ENCODE data around the gene CAT.

DNA sequence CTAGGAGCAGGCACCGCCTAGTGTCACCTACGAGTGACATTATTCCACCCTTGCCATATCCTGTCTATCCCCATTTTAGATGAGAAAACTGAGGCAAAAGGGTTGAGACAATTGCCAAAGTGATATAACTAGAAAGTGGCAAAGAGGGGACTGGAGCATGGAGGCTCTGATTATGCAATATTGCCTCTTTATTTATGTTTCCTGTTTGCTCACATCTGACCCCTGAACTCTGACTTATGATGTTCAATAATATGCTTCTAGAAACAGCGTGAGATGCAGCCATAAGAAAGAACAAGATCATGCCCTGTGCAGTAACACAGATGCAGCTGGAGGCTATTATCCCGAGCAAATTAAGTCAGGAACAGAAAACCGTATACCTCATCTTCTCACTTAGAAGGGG lies 67.1 kb downstream of the CAT start:
- TF ChIP-seq, protein P1, sequence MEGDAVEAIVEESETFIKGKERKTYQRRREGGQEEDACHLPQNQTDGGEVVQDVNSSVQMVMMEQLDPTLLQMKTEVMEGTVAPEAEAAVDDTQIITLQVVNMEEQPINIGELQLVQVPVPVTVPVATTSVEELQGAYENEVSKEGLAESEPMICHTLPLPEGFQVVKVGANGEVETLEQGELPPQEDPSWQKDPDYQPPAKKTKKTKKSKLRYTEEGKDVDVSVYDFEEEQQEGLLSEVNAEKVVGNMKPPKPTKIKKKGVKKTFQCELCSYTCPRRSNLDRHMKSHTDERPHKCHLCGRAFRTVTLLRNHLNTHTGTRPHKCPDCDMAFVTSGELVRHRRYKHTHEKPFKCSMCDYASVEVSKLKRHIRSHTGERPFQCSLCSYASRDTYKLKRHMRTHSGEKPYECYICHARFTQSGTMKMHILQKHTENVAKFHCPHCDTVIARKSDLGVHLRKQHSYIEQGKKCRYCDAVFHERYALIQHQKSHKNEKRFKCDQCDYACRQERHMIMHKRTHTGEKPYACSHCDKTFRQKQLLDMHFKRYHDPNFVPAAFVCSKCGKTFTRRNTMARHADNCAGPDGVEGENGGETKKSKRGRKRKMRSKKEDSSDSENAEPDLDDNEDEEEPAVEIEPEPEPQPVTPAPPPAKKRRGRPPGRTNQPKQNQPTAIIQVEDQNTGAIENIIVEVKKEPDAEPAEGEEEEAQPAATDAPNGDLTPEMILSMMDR (IDR thresholded peaks at IDR 0.05 in 8 of 11, conservative IDR thresholded peaks at IDR 0.05 in 3 of 11), result no peak
- no peak for TF ChIP-seq POLR2A (IDR thresholded peaks at IDR 0.05)
